Gastroesophageal sphincter (tissue), 3 donors: ENCODE results near the gene PLEKHM3.

Source experiments
- CTCF ChIP-seq, 4 experiments: fragments of 200-600 bp in 2 of 4; fragments of 450-650 bp in 2 of 4; sonication (generic) in 1 of 4; IDR thresholded peaks; one replicate each; pipeline ENCODE4 v1.5.1; 2017 to 2019; ENCODE audit warnings: antibody characterized with exemption in 4 of 4, mild to moderate bottlenecking in 2 of 4, moderate library complexity in 2 of 4
- POLR2AphosphoS5 ChIP-seq: sonication (generic); formaldehyde crosslinking; IDR thresholded peaks from one replicate; pipeline ENCODE4 v1.6.1; 2017; ENCODE audit warnings: antibody characterized with exemption

GRCh38 chr2:207825045-207825954 is 200.0 kb downstream of the PLEKHM3 start:
- TF ChIP-seq CTCF (IDR thresholded peaks at IDR 0.05) = no peak
- TF ChIP-seq POLR2AphosphoS5 = peak; percentile 70
